PC-9 (cell line): ENCODE results near the gene RNF7.

Source experiments
- EZH2 ChIP-seq: fragments of 200-600 bp; sonication (generic); IDR thresholded peaks from 2 replicates; pipeline ENCODE4 v1.8.0; 2017; ENCODE audit warnings: antibody characterized with exemption, low read depth
- TF ChIP-seq, protein P1 (sequence below): fragments of 200-600 bp; sonication (generic); conservative IDR thresholded peaks from 2 replicates; pipeline ENCODE4 v1.6.1; 2017; ENCODE audit warnings: mixed run types, antibody characterized with exemption, mild to moderate bottlenecking, moderate library complexity

DNA sequence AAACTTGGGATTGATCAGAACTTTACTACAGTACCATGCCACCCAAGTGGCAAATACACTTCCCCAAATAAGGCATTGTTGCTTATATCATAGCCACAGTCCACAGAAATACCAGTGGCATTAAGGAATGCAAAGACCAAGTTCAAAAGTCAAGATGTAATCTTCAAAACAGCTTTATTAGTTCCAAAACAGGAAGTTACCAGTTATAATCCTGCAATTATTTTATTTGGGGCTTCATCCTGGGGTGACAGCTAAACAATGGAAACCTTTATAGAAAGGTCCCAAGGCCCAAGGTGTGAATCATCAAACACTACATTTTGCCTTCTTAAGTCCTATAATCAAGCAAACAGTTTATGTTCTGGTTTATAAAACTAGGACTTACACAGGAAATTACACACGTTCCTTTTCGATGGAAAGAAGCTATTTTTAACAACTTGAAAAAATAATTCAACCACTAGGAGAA is 30.3 kb upstream of the RNF7 start:
- TF ChIP-seq EZH2, result no peak
- TF ChIP-seq, protein P1, sequence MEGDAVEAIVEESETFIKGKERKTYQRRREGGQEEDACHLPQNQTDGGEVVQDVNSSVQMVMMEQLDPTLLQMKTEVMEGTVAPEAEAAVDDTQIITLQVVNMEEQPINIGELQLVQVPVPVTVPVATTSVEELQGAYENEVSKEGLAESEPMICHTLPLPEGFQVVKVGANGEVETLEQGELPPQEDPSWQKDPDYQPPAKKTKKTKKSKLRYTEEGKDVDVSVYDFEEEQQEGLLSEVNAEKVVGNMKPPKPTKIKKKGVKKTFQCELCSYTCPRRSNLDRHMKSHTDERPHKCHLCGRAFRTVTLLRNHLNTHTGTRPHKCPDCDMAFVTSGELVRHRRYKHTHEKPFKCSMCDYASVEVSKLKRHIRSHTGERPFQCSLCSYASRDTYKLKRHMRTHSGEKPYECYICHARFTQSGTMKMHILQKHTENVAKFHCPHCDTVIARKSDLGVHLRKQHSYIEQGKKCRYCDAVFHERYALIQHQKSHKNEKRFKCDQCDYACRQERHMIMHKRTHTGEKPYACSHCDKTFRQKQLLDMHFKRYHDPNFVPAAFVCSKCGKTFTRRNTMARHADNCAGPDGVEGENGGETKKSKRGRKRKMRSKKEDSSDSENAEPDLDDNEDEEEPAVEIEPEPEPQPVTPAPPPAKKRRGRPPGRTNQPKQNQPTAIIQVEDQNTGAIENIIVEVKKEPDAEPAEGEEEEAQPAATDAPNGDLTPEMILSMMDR, result no peak
